HG03103 (cell line): ENCODE results near the gene ZNF532.

Source experiments
- ATAC-seq: cut with Tn5 transposase; IDR thresholded peaks from one replicate; pipeline ENCODE4 v1.9.1; 2021; ENCODE audit warnings: low read depth; ENCODE audit not compliant: unreplicated experiment

Gene ZNF532

DNA sequence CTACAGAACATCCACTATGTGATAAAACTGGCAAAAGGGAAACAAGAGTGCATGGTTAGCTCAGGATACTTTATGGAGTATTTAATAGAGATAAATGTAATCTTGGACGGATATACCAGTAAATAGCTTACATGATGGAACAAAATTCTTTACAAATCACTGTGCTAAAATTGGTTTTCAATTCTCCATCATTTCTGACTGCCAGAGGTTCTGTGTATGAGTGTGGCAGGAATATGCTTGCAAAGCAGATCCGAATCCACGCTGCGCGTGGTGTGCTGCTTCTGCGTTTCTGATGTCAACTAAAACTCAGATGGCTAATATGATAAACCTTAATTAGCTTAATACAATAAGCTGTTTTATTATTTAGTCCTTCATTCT is 2.1 kb downstream of the ZNF532 start:
- ATAC-seq = no peak

- ATAC-seq = no peak
Measured at GRCh38 chr18:58867281-58867961, 2.7 kb downstream of the ZNF532 start.

- ATAC-seq = no peak
Measured at GRCh38 chr18:58868440-58868839, 3.8 kb downstream of the ZNF532 start.

GRCh38 chr18:58870130-58870529 is 5.5 kb downstream of the ZNF532 start:
- ATAC-seq = no peak

GRCh38 chr18:58870621-58871020 is 5.9 kb downstream of the ZNF532 start:
- no peak for ATAC-seq

DNA sequence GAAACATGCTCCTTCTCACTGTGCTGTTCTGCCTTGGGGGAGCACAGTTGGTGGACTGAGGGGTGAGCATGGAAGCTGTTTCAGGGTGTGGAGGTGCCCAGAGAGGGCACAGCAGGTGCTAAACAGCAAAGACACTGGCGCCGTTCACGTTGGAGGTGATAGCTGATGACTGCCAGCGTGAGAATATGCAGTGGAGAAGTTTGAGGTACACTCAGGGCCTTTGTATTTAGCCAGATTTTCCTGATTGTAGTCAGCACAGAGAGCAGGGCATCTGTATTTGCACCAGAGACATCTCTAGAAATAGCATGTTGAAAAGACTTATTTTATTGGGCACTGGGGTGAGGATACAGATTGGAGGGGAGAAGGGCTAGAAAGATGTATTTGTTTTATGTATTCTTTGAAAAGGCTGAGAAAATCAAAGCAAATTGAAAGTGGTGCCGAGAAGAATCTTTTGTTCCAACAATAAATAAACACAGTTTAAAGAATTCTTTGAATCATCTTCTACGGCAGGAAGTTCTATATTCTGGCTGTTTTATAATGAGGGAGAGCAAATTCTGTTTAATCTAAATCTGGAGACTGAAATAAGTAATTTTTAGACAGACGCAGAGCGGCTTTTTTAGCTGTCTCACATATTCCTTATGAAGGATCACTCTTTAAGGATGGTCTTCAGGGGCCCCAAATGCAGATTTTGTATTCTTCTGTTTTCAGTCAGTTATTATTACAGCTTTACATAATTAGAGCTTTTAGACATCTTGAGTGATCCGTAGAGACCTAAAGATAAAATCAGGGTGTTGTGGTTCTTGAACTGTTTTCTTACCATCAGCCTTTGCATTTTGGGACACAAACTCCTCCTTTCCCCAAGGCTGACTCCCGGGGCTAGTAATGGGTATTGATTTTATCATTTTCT is 7.1 kb downstream of the ZNF532 start:
- ATAC-seq = no peak

DNA sequence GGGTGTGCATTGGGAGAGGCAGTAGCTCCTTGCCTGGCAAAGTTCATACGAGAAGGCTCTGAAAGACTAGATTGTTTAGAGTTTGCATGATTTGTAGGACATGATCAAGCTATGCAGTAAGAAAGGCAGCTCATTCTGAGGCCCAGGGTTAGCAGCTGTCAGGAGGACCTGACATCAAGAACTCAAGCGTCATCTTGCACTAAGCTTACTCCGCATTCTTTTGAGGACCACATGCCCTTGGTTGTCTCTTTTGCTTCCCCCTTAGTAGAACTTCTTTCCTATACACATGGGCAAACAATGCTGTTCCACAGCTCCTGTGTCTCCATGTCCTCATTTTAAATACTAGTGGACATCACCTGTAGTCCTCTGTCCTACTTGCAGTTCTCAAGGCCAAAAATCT is 14.0 kb downstream of the ZNF532 start:
- no peak for ATAC-seq

DNA sequence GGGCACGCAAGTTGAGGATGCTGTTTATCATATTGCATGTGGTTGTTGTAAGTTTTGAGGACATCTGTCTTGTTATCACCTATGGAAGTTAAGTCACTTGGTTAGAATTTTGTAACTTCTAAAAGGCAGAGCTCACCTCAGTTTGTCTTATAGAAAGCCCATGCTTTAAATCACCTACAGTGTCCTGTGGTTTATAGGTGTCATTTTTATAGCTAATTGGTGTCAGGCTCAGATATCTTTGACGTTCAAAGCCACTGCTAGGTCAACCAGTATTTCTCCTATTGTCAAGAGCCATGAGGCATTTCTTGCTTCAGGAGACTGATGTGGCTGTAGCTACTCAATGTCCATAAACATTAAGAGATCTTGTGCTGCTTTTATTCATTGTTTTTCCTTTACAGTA is 16.8 kb downstream of the ZNF532 start:
- ATAC-seq = no peak

DNA sequence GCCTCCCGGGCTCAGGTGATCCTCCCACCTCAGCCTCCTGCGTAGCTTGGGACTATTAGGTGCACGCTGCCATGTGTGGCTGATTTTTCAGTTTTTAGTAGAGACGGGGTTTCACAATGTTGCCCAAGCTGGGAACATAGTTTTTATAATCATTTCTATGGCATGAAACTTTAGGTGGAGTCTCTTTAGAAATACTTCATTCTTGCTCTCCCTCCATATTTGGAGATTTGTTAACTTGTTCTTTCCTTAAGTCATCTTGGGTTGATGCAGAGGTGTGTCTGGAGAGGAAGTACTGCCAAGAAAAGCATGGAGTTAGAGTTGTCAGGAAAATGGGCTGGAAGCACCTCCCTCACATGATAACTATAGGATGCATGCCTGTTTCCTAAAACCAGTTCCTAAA is 17.4 kb downstream of the ZNF532 start:
- no peak for ATAC-seq

DNA sequence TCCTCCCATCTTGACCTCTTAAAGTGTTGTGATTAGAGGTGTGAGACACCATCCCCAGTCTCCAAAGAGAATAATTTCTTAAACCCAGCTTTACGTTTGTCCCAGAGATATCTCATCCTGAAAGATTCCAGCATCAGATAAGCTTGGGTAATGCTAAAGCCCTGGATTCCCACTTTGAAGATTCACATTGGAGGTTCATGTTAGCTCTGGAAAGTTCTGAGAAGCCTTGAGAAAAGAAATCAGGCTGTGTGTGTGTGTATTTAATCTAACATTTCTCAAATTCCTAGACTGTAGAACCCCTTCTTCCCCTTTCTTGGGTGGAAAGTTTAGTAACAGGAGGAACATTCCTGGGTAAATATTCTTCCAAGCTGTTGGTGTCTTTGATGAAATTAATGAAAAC is 18.0 kb downstream of the ZNF532 start:
- ATAC-seq = no peak

GRCh38 chr18:58884680-58885079 is 20.0 kb downstream of the ZNF532 start:
- no peak for ATAC-seq

DNA sequence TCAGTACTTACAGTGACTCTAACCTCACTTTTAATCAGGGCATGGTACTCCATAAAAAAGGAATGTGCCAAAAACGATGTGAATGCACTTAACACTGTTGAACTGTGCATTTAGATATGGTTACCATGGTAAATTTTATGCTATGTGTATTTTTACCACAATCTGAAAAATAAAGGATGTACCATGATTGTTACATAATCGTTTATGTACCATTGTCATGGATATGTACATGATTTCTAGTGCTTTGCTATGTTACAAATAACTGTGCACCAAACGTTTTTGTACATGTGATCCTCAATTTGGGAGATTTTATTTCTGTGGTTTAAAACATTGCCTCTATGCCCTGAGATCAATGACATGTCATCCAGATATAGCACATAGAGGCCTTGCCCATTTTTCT is 21.8 kb downstream of the ZNF532 start:
- no peak for ATAC-seq

DNA sequence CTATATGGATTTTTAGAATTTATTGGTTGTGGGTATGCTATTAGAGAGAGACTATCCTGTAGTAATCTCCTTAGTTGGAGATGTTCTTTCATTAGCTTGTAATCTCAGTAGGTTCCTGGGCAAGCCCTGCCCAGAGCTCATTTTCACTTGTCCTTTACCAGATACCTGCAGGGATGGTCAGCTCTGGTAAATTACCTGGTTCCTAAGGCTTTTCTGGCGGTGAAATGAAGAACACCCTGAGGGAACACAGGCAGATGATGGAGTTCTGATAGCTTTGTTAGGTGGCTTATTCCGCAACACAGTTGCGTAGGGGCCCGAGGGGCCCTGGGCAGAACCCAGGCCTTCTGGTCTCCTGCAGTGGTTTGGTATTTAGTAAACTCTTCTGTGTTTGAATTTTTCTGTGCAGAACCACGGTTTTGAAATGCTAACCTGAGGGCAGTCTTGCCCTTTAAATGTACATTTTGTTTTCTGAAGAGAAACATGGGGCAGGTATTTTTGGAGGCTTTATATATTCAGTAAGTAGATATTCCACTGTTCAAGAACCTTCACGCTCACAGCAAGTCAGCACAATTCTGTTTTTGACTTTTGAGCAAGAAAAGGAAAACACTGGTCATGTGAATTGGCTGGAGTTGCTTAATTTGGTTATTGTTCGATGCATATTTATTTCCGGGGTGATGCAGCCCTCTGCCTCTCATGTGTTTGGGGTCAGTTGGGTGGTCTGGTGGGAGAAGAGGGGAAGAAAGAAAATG is 22.4 kb downstream of the ZNF532 start:
- peak; percentile 20 for ATAC-seq

DNA sequence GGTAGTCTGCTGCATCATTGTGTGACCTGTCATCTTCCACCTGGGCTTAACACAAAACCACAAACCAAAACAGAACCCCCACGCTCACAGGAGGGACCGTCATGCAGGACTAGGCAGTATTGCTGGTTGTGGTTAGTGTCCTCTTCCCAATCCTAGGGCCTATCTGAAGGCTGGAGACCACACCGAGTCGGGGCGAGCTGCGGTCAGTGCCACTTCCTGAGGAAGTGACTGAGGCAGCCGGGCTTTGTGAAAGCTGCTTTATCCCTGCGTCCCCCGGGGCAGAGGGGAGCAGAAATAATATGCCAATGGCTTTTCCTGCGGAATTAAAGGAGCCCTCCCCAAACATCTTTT is 22.9 kb downstream of the ZNF532 start:
- peak; percentile 77 for ATAC-seq

- ATAC-seq = no peak
Measured at GRCh38 chr18:58891776-58892175, 27.1 kb downstream of the ZNF532 start.

- no peak for ATAC-seq
Measured at GRCh38 chr18:58892488-58892887, 27.8 kb downstream of the ZNF532 start.

DNA sequence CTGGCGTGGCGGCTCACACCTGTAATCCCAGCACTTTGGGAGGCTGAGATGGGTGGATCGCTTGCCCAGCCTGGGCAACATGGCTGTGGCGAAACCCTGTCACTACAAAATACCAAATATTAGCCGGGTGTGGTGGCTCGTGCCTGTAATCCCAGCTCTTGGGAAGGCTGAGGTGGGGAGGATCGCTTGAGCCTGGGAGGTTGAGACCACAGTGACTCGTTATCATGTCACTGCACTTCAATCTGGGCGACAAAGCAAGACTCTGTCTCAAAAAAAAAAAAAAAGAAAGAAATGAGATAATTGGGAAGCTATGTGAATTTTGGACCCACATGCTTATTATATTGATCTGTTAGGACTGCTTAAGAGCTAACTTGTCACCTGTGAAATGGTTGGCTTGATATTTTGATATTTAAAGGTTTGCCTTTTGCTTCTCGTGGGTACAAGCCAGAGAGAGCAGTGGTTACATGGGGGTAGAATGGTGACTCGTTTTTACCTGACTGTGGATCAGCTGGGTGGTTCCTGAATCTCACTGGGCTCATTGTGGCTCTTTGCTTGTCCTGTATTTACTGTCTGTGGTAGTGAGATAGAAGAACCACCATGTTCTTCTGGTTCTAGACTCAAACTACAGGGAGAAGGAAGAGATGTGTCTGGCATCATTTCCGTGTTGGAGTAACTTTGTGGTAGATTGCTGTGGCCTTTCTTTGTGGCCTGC is 28.9 kb downstream of the ZNF532 start:
- ATAC-seq = no peak

DNA sequence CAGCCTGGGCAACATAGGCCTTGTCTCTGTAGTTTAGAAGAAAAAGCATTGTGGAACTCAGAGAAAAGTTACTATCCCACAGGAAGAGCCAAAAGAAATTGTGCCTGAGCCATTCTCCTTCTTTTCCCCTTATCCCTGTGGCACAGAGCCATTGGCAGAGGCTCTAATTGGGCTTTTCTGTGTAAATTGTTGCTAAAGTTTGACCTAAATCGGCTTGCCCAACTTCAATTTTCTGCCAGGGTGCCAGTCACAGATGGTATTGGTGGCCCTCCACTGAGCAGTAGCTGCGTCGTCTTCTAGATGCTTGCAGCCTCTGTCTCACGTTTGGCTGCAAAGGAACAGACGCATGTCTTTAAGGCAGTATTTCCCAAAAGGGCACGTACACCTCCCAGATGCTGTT is 30.3 kb downstream of the ZNF532 start:
- ATAC-seq = no peak

GRCh38 chr18:58895385-58895784 is 30.7 kb downstream of the ZNF532 start:
- no peak for ATAC-seq

- peak; percentile 79 for ATAC-seq
Measured at GRCh38 chr18:58896268-58896667, 31.6 kb downstream of the ZNF532 start.
